SH-SY5Y (cell line): ENCODE data around the gene SNX11.

ENCODE experiments used
- GATA2 ChIP-seq: IDR thresholded peaks from 2 replicates; pipeline ENCODE4 v1.6.1; 2011; ENCODE audit warnings: mild to moderate bottlenecking, low read depth, low read length
- GATA3 ChIP-seq: IDR thresholded peaks from 2 replicates; pipeline ENCODE4 v1.6.1; 2011; ENCODE audit warnings: low read depth, mild to moderate bottlenecking, low read length, moderate library complexity

GRCh38 chr17:48149787-48150463 is 42.4 kb downstream of the SNX11 start:
- TF ChIP-seq GATA2 (no peak), GATA3 (no peak)
